ENCODE results near the gene DZIP1. TPM values are rescaled to one million over a fixed set of nuclear protein-coding genes. Genes with fewer than 3 reads are reported as not detected.

The DZIP1 gene
- 42.2 and 55.2 TPM in 2 replicates for total RNA-seq

GRCh38 chr13:95644601-95645052 is at the start of gene DZIP1:
Gene DZIP1 (minus strand): TSS chr13:95644706. CDS start chr13:95642029, 2,677 bp downstream.

GRCh38 chr13:95676762-95677563 is 32.5 kb upstream of the DZIP1 start, which contains the start of gene DNAJC3:
Gene DNAJC3 (plus strand): TSS chr13:95677139. CDS start chr13:95677256, 117 bp downstream.

DNA sequence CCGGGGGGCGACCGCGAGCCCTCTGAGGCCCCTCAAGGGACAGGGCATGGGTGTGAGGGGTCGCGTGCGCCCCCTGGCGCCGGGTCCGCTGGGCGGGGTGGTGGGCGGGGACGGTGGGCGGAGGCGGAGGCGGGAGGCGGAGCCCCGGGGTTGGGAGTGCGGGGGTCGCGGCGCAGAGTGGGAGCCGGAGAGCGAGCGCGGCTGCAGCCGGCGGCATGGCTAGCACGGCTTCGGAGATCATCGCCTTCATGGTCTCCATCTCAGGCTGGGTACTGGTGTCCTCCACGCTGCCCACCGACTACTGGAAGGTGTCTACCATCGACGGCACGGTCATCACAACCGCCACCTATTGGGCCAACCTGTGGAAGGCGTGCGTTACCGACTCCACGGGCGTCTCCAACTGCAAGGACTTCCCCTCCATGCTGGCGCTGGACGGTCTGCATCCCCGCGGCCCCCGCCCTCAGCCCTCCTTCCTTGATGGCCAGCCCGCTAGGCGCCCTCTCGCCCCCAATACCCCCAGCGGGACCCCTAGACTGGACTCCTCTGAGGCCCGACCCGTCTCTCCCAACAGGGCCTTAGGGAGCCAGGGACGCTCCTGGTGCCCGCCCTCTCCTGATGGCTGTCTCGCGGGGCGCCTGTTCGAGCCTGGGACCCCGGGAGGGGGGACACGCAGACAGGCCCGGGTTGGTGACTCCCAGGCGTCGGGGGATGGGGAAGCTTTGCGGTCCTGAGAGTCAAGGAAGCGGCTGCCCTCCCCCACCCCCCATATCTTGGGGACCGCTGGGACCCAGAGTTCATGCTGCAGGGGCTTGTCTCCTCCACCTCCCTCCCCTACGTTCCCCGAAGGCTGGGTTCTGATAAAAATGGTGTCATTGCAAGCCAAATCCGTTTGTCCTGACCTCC is 91.7 kb downstream of the DZIP1 start, which contains the start of gene CLDN10:
Gene CLDN10 (plus strand): TSS at position 182 of the 903 bp plus-strand sequence. CDS start 34 bp downstream, at position 216.

Other genes starting within 250 kb of the DZIP1 start
- not detected in 2 replicates for gene CLDN10, start 92.0 kb downstream of the DZIP1 start, total RNA-seq
- 55.9 and 130 TPM in 2 replicates for gene DNAJC3, start 32.4 kb upstream of the DZIP1 start, total RNA-seq

Data from uterine smooth muscle cell (primary cell).